Activated CD8-positive, alpha-beta memory T cell treated with anti-CD3 and anti-CD28 coated beads, Interleukin-2, amount 50 U/mL, for 1 hour (primary cell): ENCODE results near the gene AGXT.

Experiments
- DNase-seq: peaks from one replicate; pipeline ENCODE4 v3.0.0-alpha.2; 2020; ENCODE audit errors: extremely low read depth

AGXT gene

DNA sequence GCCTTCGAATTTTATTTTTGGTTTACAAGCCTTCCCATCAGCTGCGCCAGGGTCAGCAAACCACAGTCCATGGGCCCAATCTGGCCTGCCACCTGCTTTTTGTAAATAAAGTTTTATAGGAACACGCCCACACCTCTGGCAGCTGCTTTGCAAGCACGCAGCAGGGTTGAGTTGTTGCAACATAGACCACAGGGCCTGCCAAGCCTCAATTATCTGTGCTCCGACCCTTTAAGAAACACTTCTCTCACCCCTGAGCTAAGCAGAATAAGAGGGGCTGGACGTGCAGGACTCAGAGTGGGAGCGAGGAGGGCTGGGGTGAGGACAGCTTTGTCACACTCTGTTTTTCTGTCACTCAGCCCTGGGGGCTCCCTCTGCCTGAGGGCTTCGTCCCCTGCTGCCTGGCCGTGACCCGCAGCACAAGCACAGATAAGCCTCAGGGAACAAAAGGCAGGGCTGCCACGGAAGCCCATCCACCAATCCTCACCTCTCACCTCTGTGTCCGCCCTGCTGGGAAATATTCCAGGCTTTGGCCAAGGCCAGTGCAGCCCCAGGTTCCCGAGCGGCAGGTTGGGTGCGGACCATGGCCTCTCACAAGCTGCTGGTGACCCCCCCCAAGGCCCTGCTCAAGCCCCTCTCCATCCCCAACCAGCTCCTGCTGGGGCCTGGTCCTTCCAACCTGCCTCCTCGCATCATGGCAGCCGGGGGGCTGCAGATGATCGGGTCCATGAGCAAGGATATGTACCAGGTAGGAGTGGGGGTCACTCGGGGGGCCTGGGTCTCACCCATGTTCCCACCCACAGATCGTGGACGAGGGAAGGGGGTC, at the start of gene AGXT:
TSS of gene AGXT (plus strand) at position 539 of the 823 bp plus-strand sequence. CDS start at position 581, 42 bp downstream.
- DNase-seq = no peak

DNA sequence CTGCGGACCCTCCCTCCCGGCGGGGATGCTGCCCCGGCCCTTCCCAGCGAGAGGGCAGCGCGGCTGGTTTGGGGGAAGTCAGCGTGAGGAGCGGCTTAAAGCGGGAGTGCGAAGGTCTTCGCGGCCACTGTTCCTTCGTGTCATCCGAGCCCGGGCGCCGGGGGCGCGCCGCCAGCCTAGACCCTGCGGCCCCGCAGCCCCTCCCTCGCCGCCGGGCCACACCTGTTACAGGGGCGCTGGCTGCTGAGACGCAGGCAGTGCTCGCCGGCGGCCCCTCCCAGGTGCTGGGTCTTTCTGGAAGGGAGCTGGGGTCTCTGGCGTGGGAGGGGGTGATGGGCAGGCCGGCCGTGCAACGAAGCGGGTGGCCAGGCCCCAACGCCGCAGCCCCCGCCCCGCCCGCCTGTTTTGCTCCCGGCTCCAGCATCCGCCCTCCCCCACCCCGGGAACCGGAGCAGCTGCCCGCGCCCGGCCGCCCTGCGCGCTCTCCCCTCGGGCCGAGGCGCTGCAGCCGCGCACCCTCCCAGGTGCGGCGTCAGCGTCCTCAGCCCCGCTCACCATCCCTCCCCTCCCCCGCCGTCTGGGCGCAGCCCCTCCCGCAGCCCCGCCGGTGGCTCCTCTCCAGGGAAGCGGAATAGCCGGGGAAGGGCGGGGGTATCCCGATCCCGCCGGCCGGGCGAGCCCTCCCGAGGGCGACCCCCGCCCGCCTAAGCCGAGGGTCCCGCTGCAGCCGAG, 49.3 kb upstream of the AGXT start:
- no peak for DNase-seq

DNA sequence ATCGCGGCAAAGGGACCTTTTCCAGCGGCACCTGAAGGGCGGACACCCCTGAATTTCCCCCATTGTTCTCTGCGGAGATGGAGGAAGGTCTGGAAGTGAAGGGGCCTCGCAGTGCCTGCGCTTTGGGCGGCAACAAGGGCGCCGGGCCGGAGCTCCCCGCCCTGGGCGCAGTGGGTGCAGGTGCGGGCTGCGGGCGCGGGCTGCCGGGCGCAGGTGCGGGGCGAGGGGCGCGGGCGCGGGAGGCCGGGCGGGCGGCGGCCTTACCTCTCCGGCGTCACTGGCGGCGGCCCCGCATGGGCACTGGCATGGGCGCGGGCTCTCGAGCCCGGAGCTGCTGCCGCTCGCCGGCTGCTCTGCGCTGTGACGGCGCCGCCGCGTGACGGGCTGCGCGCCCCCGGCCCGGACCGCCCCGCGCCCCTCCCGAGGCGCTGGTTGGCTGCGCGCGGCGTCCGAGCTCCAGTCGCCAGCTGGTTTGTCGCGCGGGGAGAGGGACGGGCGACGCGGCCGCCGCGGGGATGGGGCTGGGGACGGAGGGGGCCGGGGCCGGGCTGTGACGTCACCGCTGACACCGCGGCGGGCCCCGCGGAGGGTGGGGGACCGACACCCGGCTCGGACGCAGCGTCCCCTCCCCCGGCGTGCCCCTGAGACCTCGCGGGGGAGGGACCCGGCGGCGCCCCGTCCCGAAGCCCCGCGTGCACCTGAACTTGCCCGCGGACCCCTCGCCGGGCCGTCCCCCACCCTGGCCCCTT, 48.6 kb upstream of the AGXT start, which contains the start of gene KIF1A:
TSS of gene KIF1A (minus strand) at position 362 of the 749 bp plus-strand sequence. CDS start 22,467 bp downstream, outside the sequence.
- no peak for DNase-seq

DNA sequence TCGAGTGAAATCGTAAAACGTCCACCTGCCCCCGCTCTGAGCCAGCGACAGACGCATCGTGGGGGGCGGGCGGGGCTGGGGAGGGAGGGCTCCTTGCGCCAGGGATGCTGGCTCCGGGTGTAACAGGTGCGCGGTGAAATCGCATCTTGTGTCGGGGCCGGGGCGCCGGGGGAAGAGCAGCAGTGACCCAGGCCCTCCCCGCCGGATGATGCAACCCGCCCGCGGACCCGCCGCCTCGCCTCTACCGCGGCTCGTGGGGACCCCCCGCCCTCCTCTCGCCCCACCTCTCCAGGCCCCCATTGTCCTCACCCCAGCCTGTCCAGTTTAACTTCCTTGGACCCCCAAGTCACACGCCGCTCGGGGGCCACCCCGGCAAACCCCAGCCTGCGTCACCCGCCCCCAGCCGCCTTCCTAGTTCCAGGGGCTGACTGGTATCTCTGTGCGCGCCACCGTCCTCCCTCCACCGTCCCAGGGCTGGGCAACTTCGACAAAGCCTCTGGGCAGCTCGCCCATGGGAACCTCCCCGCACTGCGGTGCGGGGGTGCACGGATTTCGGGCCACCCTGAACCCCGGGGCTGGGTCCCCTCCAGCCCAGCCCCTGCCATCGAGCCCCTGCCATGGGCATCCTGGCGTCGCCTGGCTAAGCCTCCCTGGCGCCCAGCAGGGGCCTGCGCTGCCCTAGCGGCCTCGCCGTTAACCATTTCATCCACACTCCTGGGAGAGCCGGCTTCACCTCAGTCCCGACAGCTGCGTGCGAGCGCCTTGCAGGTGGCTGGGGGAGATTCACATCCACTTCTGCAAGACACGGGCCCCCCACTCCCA, 47.8 kb upstream of the AGXT start:
- DNase-seq = no peak

DNA sequence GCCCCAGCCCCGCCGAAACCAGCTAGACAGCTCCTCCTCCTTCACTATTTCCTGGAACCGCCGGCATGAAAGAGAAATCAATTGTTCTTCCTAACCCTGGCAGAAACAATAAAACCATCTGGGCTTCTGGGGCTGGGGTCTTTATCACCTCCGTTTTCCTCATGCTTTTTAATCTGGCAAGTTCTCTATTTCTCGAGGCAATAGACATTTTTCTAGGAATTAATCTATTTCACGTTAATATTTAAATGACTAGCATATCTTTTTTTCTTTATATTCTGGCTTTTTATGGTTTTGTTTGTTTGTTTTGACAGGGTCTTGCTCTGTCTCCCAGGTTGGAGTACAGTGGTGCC, 47.2 kb upstream of the AGXT start:
- DNase-seq = no peak

DNA sequence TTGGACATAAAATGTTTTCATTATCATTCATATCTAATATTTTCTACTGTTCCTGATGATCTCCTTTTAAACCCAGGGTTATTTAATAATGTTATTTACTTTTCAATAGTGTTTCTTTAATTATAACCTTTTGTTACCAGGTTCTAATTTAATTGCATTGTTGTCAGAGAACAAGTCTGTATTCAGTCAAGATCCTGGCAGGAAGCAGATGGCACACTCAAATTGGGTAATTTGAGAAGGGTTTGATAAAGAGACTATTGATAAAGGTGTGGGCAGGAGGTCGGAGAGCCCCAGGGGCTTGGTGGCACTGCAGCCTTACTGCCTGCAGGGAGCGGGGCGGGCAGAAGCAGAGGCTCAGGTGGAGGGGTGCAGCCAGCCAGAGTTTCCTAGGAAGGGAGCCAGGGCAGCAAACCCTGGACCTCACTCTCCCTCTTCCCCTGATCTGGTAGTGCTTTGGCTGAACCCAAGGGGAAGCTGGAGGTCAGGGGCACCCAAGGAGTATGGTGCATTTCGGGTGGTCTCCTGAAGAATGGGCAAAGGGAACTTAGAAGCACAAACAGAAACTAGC, 46.3 kb upstream of the AGXT start:
- no peak for DNase-seq

DNA sequence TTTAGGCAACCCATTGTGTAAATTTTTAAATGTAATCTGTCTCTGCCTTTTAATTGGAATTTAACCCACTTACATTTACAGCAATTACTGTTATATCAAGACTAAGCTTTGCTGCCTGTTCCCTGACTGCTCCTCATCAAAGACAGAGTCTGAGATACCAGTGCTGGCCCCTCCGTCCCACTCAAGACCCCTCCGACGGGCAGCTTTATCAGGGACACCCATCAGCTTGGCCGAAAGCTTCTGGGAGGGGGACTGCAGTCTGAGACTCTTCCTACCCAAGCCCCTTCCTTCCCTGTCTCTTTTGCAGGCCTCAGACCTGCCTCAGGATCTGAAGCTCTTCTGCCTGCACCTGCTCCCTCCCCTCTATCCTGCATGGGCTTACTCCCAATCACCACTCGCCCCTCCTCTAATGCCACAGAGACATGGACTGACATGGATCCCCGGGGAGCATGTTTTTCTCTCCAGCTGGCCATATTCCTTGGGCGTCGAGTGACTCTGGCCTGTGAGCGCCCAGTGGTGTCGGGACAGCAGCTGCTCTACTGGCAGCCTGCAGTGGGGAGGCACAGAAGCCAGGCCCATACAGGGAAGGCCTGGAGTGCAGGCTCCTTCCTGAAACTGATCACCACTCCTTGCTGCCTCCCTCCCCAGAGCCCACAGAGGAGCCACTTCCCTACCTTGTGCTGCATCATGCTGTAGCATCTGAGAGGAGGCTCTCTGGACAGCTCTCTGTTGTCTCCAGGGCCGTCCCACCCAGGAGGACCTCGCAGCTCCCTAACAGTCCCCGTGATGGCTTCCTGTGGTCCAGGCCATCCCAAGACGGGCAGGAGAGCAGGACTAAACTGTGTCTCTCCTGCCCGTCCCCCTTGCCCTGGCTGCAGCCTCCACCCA, 44.9 kb upstream of the AGXT start:
- no peak for DNase-seq

DNA sequence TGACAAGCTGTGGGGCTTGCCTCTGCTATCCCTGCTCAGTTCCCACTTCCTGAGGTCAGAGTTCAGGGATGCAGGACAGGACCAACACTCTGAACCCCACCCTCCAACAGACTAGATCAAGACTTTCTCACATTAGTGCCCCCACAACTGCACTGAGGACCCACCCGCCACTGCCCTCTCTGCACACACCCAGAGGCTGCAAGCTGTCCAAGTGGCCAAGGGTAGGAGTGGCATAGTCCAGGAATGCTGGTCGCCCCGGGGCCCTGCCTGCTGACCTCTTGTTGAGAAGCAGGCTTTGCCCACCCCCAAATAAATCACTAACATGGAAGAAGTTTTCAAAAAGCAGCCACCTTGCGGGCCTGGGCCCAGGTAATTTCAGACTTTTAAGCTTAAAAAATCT, 43.1 kb upstream of the AGXT start:
- no peak for DNase-seq

DNA sequence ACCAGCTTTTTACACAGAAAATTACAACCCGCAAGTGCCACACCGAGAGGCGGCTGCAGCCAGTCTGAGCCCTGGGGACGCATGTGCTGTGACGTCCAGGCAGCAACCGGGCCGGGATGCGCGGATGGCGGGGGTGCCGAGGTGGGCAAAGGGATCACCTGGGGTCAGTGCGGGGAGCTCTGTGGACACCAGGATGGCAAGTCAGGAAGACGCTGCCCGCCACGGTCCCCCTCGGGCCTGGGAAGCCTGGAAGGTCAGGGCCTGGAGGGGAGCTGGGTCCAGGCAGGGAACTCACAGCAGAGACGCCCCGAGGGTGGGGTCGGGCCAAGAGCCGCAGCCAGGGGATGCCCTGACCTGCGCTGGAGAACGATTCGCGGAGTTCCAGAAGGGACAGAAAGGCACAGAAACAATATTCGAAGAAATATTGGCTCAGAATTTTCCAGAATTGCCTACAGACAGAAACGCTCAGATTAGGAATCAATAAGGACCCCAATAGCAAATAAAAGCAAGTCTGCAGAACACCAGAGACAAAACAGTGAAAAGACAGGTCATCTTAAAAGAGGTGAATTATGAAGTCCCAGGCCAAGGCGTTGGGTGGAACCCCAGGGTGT, 36.9 kb upstream of the AGXT start:
- no peak for DNase-seq

DNA sequence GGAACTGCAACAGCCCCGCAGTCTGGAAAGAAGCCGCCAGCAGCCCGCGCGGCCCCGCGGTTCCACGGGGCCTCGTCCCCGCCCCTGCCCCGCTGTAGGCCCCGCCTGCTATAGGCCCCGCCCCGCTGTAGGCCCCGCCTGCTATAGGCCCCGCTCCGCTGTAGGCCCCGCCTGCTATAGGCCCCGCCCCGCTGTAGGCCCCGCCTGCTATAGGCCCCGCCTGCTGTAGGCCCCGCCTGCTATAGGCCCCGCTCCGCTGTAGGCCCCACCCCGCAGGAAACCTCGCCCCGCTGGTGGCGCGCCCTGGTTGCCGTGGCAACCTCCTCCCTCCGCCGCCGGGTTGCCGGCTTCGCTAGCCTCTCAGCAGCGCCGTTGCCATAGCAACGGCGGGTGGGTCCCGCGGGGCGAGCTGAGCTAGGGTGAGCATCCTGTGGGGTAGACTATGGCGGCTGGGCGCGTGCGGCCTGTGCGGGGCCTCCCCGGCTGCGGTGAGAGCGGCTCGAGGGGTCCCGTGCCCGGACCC, 36.4 kb upstream of the AGXT start:
- DNase-seq = peak; percentile 96

DNA sequence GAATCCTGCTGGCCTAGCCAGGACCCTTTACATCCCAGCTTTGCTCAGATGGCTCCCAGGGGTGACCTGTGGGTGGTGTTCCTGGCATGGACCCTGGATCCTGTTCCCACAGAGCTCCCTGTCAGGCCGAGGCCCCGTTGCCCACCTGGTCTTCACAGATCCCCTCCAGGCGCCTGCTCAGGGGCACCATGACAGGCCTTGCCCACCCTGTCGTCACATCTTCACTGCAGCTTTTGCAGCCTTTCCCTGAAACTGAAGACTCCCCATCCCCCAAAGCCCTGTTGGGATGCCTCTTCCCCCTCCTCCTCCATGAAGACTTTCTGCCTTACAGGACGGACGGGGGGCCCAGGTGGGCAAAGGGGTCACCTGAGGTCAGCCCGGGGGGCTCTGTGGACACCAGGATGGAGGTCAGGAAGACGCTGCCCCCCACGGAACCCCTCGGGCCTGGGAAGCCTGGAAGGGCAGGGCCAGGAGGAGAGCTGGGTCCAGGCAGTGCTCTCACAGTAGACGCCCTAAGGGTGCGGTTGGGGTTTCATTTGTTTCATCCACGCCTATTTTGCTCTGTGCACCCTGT, 35.6 kb upstream of the AGXT start:
- no peak for DNase-seq

DNA sequence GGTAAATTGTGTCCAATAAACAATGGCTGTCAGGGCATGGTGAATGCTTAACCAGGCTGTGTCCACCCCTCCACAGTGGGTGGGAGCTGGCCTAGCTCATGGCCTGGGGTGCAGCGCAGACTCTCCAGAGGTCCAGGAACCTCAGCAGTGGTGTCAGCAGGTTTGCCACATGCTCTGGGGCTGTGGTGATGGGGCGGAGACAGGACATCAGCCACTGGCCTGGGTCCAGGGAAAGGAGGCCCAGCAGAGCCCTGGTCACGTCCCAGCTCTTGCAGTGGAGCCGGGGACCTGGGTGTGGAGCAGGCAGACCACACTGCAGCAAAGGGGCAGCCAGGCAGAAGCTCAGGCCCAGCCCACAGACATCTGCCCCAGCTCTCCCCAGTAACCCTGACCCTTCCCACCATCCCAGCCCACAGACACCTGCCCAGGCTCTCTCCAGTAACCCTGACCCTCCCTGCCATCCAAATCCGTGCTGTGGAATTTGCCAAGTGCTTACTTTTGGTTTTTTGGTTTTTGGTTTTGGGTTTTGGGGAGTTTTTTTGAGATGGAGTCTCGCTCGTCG, 34.8 kb upstream of the AGXT start:
- DNase-seq = no peak

DNA sequence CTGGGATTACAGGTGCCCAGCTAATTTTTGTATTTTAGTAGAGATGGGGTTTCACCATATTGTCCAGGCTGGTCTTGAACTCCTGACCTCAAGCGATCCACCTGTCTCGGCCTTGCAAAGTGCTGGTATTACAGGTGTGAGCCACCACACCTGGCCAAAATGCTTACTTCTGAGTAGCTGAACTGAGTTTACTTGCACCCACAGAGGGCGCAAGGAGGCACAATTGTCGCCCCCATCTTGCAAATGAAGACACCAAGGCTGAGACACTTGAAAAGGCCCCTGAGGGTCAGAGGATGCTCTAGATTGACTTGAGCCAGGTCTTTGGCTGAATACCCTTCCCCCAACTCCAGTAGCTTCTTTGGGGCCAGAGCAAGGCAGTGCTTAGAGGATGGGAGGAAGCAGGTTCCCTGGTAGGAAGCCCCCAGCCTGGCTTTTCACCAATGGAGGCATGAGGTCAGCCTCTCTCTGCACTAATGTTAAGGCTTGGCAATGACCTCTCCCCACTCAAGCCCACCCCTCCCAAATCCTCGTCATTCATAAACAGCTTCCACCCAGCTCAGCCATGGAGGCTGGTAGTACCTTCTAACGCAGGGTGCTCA, 34.1 kb upstream of the AGXT start:
- DNase-seq = no peak

DNA sequence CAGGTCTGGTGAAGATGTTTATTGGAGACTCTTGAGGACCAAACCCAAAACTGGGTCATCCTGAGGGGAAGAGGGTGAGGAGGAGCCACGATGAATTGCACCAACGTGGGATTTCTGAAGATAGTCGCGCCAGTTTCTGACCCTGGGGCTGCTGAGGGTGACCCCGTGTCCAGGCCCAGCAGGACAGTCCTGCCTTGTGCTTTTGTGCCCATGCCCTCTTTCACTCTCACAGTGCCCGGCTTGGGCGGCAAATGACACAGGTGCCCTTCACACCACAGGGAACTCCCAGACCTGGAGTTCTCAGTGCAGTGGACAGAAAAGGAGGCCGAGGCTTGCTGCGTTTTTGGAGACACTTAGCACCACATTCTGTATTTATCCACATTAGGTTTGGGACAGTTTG, 33.1 kb upstream of the AGXT start:
- no peak for DNase-seq

DNA sequence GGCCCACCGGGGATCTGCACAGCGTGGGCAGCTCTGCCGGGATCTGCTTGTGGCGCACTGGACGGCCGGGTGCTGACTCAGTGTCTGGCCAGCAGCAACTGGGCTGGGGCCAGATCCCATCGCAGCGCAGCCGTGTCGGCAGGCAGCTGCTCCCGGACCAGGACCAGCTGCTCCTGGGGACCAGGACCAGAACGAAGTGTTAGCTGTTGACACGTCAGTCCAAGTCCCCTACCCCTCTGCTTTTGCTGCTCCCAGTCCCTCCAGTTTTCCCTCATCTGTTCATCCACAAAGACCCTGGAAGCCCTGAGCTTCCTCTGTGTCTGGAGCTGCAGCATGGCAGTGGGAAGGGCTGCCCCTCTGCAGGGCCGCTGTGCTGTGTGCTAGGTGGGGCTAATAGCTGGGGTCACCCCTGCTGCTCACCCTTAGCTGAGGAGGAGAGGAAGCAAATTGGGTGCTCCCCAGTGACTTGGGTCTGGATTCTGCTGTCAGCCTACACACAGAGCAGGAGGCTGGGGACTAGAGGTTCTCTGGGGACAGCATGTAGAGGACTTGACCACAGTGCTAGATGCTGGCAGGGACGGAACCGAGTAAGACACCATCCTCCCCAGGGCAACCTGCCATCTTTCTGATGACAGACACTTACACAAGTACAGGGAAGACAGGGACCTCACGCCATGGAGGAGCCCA, 31.7 kb upstream of the AGXT start:
- DNase-seq = no peak

DNA sequence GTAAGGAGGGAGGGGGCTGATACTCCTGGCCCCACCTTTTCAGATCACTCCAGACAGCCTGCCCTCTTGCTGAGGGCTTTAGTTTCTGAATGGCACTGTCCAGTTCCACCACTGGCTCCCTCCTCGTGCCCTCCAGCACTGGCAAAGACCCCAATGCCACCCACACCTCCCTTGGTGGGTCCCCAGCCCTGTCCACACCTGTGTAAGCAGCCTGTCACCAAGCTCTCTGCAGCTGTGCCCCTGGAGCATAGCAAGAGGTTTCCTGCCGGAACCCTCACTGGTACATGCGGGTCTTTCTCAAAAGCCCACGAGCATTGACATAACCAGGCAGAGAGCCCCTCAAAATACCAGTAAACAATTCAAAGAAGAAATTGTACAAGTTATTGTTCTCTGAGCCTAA, 31.0 kb upstream of the AGXT start:
- DNase-seq = no peak

DNA sequence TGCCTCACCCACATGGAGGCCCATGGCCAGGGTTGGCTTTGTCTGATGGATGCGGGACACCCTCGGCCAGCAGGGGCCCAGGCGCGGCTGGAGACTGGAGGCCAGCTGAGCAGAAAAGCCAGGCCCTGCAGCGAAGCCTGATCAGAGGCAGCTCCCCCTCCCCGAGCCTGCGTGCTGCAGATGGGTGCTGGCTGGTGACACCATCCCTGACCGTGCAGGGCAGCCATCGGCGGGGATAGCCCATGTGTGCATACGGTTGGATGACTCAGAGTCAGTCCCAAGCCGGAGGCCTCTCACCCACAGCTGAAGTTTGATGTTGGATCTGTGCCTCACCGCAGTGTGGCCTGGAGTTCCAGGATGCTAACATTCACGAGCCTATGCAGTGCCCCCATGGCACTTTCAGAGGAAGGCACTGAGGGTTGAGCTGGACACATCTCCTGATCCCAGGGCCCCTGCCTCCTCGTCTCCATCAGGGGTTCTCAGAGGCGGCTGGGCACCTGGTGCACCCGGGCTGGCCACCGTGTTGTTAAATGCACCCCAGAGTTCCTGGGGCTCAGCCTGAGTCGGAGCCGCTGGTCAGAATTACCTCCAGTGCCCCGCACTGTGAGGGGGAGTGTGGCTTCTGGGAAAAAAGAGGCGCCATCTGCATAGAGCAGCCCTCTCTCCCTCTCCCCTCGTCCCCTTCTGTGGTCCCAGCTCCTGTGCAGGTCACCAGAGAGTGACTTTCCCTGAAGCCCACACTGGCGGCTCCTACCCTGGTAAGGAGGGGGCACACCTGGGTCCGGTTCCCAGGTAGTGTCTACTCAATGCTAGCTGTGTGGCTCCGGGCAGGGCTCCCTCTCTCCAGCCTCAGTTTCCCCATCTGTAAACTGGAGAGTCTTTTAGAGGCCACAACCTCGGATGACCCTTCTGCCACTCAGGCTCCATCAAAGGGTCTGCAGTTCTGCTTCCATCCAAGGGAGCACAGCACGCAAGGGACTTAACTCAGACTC, 29.2 kb upstream of the AGXT start:
- DNase-seq = no peak
